ENCODE data around the gene RAPGEF1.
A peak's percentile ranks its signal among the peaks of the same experiment; 100 is the strongest.
"Not testable (repeated sequence)": the region's sequence is repeated elsewhere in the genome, so short reads cannot be mapped to it uniquely, and the experiment has no call there.

RAPGEF1 gene

GRCh38 chr9:131688377-131688776 is 51.5 kb downstream of the RAPGEF1 start:
- peaks cover 13% of the 10 kb centered on the region for H3K4me1 ChIP-seq (ENCODE audit: control insufficient read depth, insufficient read depth, low read length)
- peaks cover 5% of the 10 kb centered on the region; the same call in 1 of the 2 replicates for H3K36me3 ChIP-seq (ENCODE audit: control insufficient read depth, insufficient read depth, low read length)
- H3K27me3 ChIP-seq (ENCODE audit: control insufficient read depth, insufficient read depth, low read length) = no peaks in the 10 kb centered on the region
- H3K9me3 ChIP-seq (ENCODE audit: control insufficient read depth, insufficient read depth, low read depth, low read length) = peaks cover 12% of the 10 kb centered on the region
- no peak overlapping the region for H3K4me3 ChIP-seq (ENCODE audit: low read depth, low read length)
- H3K27ac ChIP-seq (ENCODE audit: low read depth, low read length) = no peak overlapping the region
- H3K9ac ChIP-seq (ENCODE audit: low read length) = no peak overlapping the region

GRCh38 chr9:131685753-131686706 is 53.8 kb downstream of the RAPGEF1 start:
- H3K4me3 ChIP-seq (ENCODE audit: low read depth, low read length) = no peak overlapping the region
- no peak overlapping the region for H3K9ac ChIP-seq (ENCODE audit: low read length)
- H3K36me3 ChIP-seq (ENCODE audit: control insufficient read depth, insufficient read depth, low read length) = peaks cover 5% of the 10 kb centered on the region; the same call in 1 of the 2 replicates
- H3K9me3 ChIP-seq (ENCODE audit: control insufficient read depth, insufficient read depth, low read depth, low read length) = peaks cover 12% of the 10 kb centered on the region
- peaks cover 21% of the 10 kb centered on the region for H3K4me1 ChIP-seq (ENCODE audit: control insufficient read depth, insufficient read depth, low read length)
- no peak overlapping the region for H3K27ac ChIP-seq (ENCODE audit: low read depth, low read length)
- H3K27me3 ChIP-seq (ENCODE audit: control insufficient read depth, insufficient read depth, low read length) = no peaks in the 10 kb centered on the region

- H3K4me3 ChIP-seq (ENCODE audit: low read depth, low read length); H3K27me3 ChIP-seq (ENCODE audit: control insufficient read depth, insufficient read depth, low read length); H3K36me3 ChIP-seq (ENCODE audit: control insufficient read depth, insufficient read depth, low read length); H3K27ac ChIP-seq (ENCODE audit: low read depth, low read length); H3K9ac ChIP-seq (ENCODE audit: low read length): not testable (repeated sequence)
- Histone ChIP-seq H3K4me1 (ENCODE audit: control insufficient read depth, insufficient read depth, low read length) (peaks cover 41% of the 10 kb centered on the region), H3K9me3 (ENCODE audit: control insufficient read depth, insufficient read depth, low read depth, low read length) (peaks cover 17% of the 10 kb centered on the region)
Measured at GRCh38 chr9:131683094-131683493, 56.8 kb downstream of the RAPGEF1 start.

DNA sequence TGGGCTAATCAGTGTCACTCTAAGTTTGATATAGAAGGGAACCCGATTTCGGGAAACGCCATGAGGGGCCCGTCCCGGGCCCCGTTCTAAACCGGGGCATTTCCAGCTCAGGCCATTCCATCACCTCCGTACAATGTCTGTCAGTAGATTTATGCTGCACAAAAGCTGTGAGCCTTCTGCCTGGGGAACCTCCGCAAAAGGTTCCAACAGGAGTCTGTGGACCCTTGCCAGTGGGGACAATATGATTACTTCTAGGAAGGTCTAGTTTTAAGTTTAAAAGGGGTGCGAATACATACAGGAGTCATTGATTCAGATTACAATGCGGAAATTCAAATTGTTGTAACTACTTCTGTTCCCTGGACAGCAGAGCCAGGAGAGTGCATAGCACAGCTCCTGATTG is 57.6 kb downstream of the RAPGEF1 start:
- Histone ChIP-seq H3K4me3 (ENCODE audit: low read depth, low read length) (no peak overlapping the region), H3K27me3 (ENCODE audit: control insufficient read depth, insufficient read depth, low read length) (no peaks in the 10 kb centered on the region), H3K4me1 (ENCODE audit: control insufficient read depth, insufficient read depth, low read length) (peaks cover 50% of the 10 kb centered on the region), H3K27ac (ENCODE audit: low read depth, low read length) (peak overlapping the region; percentile 32; the same call in 1 of the 2 replicates), H3K36me3 (ENCODE audit: control insufficient read depth, insufficient read depth, low read length) (peaks cover 5% of the 10 kb centered on the region; the same call in 1 of the 2 replicates), H3K9me3 (ENCODE audit: control insufficient read depth, insufficient read depth, low read depth, low read length) (peaks cover 17% of the 10 kb centered on the region), H3K9ac (ENCODE audit: low read length) (no peak overlapping the region)

DNA sequence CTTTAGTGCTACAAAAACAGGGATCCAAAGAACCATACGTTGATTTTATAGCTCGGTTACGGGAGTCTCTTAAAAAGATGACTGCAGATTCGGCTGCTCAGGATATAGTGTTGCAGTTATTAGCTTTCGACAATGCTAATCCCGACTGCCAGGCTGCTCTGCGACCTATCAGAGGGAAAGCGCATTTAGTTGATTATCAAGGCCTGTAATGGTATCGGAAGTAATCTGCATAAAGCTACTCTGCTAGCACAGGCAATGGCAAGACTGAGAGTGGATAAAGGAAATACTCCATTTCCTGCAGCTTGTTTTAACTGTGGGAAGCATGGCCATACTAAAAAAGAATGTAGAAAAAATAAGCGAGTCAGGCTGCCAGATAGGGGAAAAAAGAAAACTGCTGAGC is 58.0 kb downstream of the RAPGEF1 start:
- peak overlapping the region; percentile 32; the same call in 1 of the 2 replicates for H3K27ac ChIP-seq (ENCODE audit: low read depth, low read length)
- not testable (repeated sequence) for H3K9ac ChIP-seq (ENCODE audit: low read length); H3K27me3 ChIP-seq (ENCODE audit: control insufficient read depth, insufficient read depth, low read length); H3K36me3 ChIP-seq (ENCODE audit: control insufficient read depth, insufficient read depth, low read length); H3K4me3 ChIP-seq (ENCODE audit: low read depth, low read length)
- peaks cover 54% of the 10 kb centered on the region for H3K4me1 ChIP-seq (ENCODE audit: control insufficient read depth, insufficient read depth, low read length)
- H3K9me3 ChIP-seq (ENCODE audit: control insufficient read depth, insufficient read depth, low read depth, low read length) = peaks cover 14% of the 10 kb centered on the region

DNA sequence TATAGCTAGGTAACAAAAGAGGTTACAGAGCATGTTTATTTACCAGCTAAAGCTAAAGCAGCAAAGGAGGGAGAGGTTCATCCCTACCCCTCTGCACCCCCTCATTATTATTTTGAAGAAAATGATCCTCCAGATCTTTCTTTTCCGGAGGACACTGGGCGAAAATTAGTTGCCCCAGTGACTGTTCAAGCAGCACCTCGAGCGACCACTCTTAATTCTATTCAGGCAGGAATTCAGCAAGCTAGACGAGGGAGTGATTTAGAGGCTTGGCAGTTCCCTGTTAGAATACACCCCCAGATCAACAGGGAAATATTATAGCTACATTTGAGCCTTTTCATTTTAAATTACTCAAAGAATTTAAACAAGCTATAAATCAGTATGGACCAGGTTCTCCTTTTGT is 58.8 kb downstream of the RAPGEF1 start:
- H3K36me3 ChIP-seq (ENCODE audit: control insufficient read depth, insufficient read depth, low read length); H3K27ac ChIP-seq (ENCODE audit: low read depth, low read length); H3K4me3 ChIP-seq (ENCODE audit: low read depth, low read length); H3K27me3 ChIP-seq (ENCODE audit: control insufficient read depth, insufficient read depth, low read length); H3K9ac ChIP-seq (ENCODE audit: low read length): not testable (repeated sequence)
- peaks cover 61% of the 10 kb centered on the region for H3K4me1 ChIP-seq (ENCODE audit: control insufficient read depth, insufficient read depth, low read length)
- H3K9me3 ChIP-seq (ENCODE audit: control insufficient read depth, insufficient read depth, low read depth, low read length) = peaks cover 10% of the 10 kb centered on the region

GRCh38 chr9:131679261-131680020 is 60.4 kb downstream of the RAPGEF1 start:
- H3K9me3 ChIP-seq (ENCODE audit: control insufficient read depth, insufficient read depth, low read depth, low read length) = peaks cover 5% of the 10 kb centered on the region; the same call in 1 of the 2 replicates
- no peaks in the 10 kb centered on the region for H3K36me3 ChIP-seq (ENCODE audit: control insufficient read depth, insufficient read depth, low read length)
- H3K4me1 ChIP-seq (ENCODE audit: control insufficient read depth, insufficient read depth, low read length) = peaks cover 78% of the 10 kb centered on the region
- H3K27me3 ChIP-seq (ENCODE audit: control insufficient read depth, insufficient read depth, low read length) = no peaks in the 10 kb centered on the region
- peak overlapping the region; percentile 69 for H3K9ac ChIP-seq (ENCODE audit: low read length)
- H3K4me3 ChIP-seq (ENCODE audit: low read depth, low read length) = peak overlapping the region; percentile 6; the same call in 1 of the 2 replicates
- H3K27ac ChIP-seq (ENCODE audit: low read depth, low read length) = peak overlapping the region; percentile 88; the same call in 1 of the 2 replicates

DNA sequence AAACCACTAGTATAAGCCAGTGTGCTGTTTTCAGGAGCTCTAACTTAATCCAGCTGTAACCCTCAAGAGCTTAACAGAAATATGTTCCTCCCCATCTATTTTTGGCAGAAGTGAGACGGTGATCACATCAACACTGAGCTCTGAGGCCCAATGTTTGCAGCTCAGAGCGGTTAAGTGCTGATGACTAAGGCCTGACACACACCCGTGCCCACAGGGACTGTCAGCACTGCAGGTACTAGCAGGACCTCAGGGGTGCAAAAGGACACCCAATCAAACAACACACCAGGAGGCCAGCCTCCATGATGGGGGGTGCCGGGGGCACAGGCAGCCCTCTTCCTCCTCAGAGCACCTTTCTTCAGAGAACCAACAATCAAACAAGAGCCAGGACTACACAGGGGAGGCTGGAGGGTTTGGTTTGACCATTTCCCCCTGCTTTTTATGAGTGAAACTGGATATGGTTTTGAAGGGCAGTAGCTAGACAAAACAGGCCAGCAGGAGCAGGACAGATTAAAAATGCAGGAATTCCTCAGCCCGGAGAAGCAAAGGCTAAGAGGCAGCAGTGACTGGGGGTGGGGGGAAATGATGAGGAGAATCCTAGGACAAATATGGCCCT is 61.3 kb downstream of the RAPGEF1 start:
- Histone ChIP-seq H3K9ac (ENCODE audit: low read length) (peak overlapping the region; percentile 69), H3K4me1 (ENCODE audit: control insufficient read depth, insufficient read depth, low read length) (peaks cover 82% of the 10 kb centered on the region), H3K4me3 (ENCODE audit: low read depth, low read length) (peak overlapping the region; percentile 6; the same call in 1 of the 2 replicates), H3K9me3 (ENCODE audit: control insufficient read depth, insufficient read depth, low read depth, low read length) (peaks cover 5% of the 10 kb centered on the region; the same call in 1 of the 2 replicates), H3K27me3 (ENCODE audit: control insufficient read depth, insufficient read depth, low read length) (no peaks in the 10 kb centered on the region), H3K36me3 (ENCODE audit: control insufficient read depth, insufficient read depth, low read length) (no peaks in the 10 kb centered on the region), H3K27ac (ENCODE audit: low read depth, low read length) (peak overlapping the region; percentile 88)

GRCh38 chr9:131677444-131678180 is 62.3 kb downstream of the RAPGEF1 start:
- H3K9ac ChIP-seq (ENCODE audit: low read length) = peak overlapping the region; percentile 41
- peak overlapping the region; percentile 88 for H3K27ac ChIP-seq (ENCODE audit: low read depth, low read length)

GRCh38 chr9:131677049-131677443 is 62.8 kb downstream of the RAPGEF1 start:
- H3K9me3 ChIP-seq (ENCODE audit: control insufficient read depth, insufficient read depth, low read depth, low read length) = peaks cover 5% of the 10 kb centered on the region; the same call in 1 of the 2 replicates
- no peak overlapping the region for H3K4me3 ChIP-seq (ENCODE audit: low read depth, low read length)
- peak overlapping the region; percentile 88; the same call in 1 of the 2 replicates for H3K27ac ChIP-seq (ENCODE audit: low read depth, low read length)
- no peaks in the 10 kb centered on the region for H3K36me3 ChIP-seq (ENCODE audit: control insufficient read depth, insufficient read depth, low read length)
- H3K9ac ChIP-seq (ENCODE audit: low read length) = no peak overlapping the region
- no peaks in the 10 kb centered on the region for H3K27me3 ChIP-seq (ENCODE audit: control insufficient read depth, insufficient read depth, low read length)
- peaks cover 84% of the 10 kb centered on the region for H3K4me1 ChIP-seq (ENCODE audit: control insufficient read depth, insufficient read depth, low read length)

More at GRCh38 chr9:131677444-131678180, 62.3 kb downstream of the RAPGEF1 start:
- no peak overlapping the region for H3K4me3 ChIP-seq (ENCODE audit: low read depth, low read length)
- peaks cover 85% of the 10 kb centered on the region for H3K4me1 ChIP-seq (ENCODE audit: control insufficient read depth, insufficient read depth, low read length)
- no peaks in the 10 kb centered on the region for H3K36me3 ChIP-seq (ENCODE audit: control insufficient read depth, insufficient read depth, low read length)
- peaks cover 5% of the 10 kb centered on the region; the same call in 1 of the 2 replicates for H3K9me3 ChIP-seq (ENCODE audit: control insufficient read depth, insufficient read depth, low read depth, low read length)
- H3K27me3 ChIP-seq (ENCODE audit: control insufficient read depth, insufficient read depth, low read length) = no peaks in the 10 kb centered on the region

Data from HUES6 (cell line).